Lung (tissue), 12 donors: ENCODE data around the gene MANSC1. TPM values are rescaled to one million over a fixed set of nuclear protein-coding genes. Genes with fewer than 3 reads are reported as not detected.
A peak's percentile ranks its signal among the peaks of the same experiment; 100 is the strongest.

Source experiments
- ATAC-seq: fragments of 200-7000 bp; cut with Tn5 transposase; one replicate; pipeline ENCODE4 v1.9.1; 2020; ENCODE audit warnings: moderate number of reproducible peaks; ENCODE audit not compliant: insufficient read depth, low FRiP score
- DNase-seq, 3 donors: peaks; one replicate each; pipeline ENCODE4 v3.0.0-alpha.2; 2013 to 2017
- H3K27ac ChIP-seq, 2 donors: one replicate each; pipeline ENCODE4 v1.5.1; 2013; ENCODE audit warnings: mild to moderate bottlenecking in 2 of 2, moderate library complexity in 2 of 2, control low read depth in 1 of 2, inconsistent platforms in 1 of 2, low read depth in 1 of 2, low read length in 1 of 2
- H3K27me3 ChIP-seq, 3 donors: one replicate each; pipeline ENCODE4 v1.5.1; 2013; ENCODE audit warnings: low read length in 2 of 3; ENCODE audit not compliant: control insufficient read depth in 3 of 3, insufficient read depth in 3 of 3
- H3K36me3 ChIP-seq, 4 donors: one replicate each; pipeline ENCODE4 v1.5.1; 2013; ENCODE audit warnings: low read length in 4 of 4, mild to moderate bottlenecking in 1 of 4, moderate library complexity in 1 of 4; ENCODE audit not compliant: control insufficient read depth in 4 of 4, insufficient read depth in 4 of 4
- H3K4me1 ChIP-seq, 5 donors: one replicate each; pipeline ENCODE4 v1.5.1; 2013; ENCODE audit warnings: low read length in 5 of 5, mild to moderate bottlenecking in 2 of 5, moderate library complexity in 1 of 5; ENCODE audit not compliant: control insufficient read depth in 5 of 5, insufficient read depth in 5 of 5
- H3K4me3 ChIP-seq: one replicate; pipeline ENCODE4 v1.5.1; 2013; ENCODE audit warnings: mild to moderate bottlenecking, control low read depth, moderate library complexity
- H3K9ac ChIP-seq, 2 donors: one replicate each; pipeline ENCODE4 v1.5.1; 2013; ENCODE audit warnings: low read length in 2 of 2, control low read depth in 1 of 2; ENCODE audit not compliant: insufficient read depth in 1 of 2
- H3K9me3 ChIP-seq, 4 donors: one replicate each; pipeline ENCODE4 v1.5.1; 2013; ENCODE audit warnings: low read length in 3 of 4, mild to moderate bottlenecking in 1 of 4, moderate library complexity in 1 of 4; ENCODE audit not compliant: control insufficient read depth in 4 of 4, insufficient read depth in 3 of 4
- CTCF ChIP-seq: IDR thresholded peaks from 2 replicates; pipeline ENCODE4 v1.5.1; 2012; ENCODE audit warnings: mild to moderate bottlenecking; ENCODE audit errors: control extremely low read depth, extremely low read depth
- WGBS, 2 donors: extraction: QIAGEN DNeasy Blood & Tissue Kit; methylation state at CpG; one replicate each; pipeline ENCODE4 v1.1.7; 2013; 5-methylcytosine and 5-hydroxymethylcytosine counted together
- polyA plus RNA-seq, 2 donors: library from polyadenylated mRNA; stranded (reverse); fragments of 200-250 nt; gene quantifications; one replicate each; pipeline ENCODE4 v1.2.1, GENCODE V29; 2013
- total RNA-seq, 2 donors: library from RNA; depleted of rRNA in 1 of 2; stranded (reverse); fragments of >200 nt in 1 of 2; gene quantifications; one replicate each; pipeline ENCODE4 v1.2.1, GENCODE V29; 2014 to 2021
- donor health status: control.
- donor health status: control.
- donor health status: Bipolar disorder and iron deficiency.
- donor health status: healthy.
- donor health status: DM: yes; HTN: yes; CAD: no.

MANSC1 gene
- total and polyA plus RNA-seq, 4 donors: 8.0 to 26.7 (median 15.3) TPM

- Histone ChIP-seq H3K9ac (no peak overlapping the region), H3K4me1 (peaks cover 0 to 12% (median 4%) of the 10 kb centered on the region in 5 donors), H3K27ac (no peak overlapping the region), H3K9me3 (no peaks in the 10 kb centered on the region), H3K4me3 (no peak overlapping the region), H3K36me3 (peaks cover 0 to 3% (median under 1%) of the 10 kb centered on the region in 4 donors), H3K27me3 (no peaks in the 10 kb centered on the region)
- DNase-seq (peak in 1 of 3 donors; percentile 37), ATAC-seq (no peak)
- WGBS, 2 donors: 59 to 72% methylated on average over 3 of the region's 3 CpGs
- TF ChIP-seq CTCF: no peak
Measured at GRCh38 chr12:12387501-12387900, 37.5 kb upstream of the MANSC1 start.

GRCh38 chr12:12384571-12385340 is 34.7 kb upstream of the MANSC1 start:
- Histone ChIP-seq H3K9me3 (peaks cover 0 to 2% (median 0%) of the 10 kb centered on the region in 4 donors), H3K27me3 (no peaks in the 10 kb centered on the region), H3K4me1 (peaks cover 1 to 15% (median 4%) of the 10 kb centered on the region in 5 donors), H3K9ac (no peak overlapping the region), H3K36me3 (peaks cover 0 to 3% (median under 1%) of the 10 kb centered on the region in 4 donors), H3K4me3 (no peak overlapping the region), H3K27ac (no peak overlapping the region)
- ATAC-seq (no peak), DNase-seq (peak in 2 of 3 donors; percentile 30 to 35)
- WGBS, 2 donors: 62 to 72% methylated on average over 7 of the region's 7 CpGs
- TF ChIP-seq CTCF: no peak

GRCh38 chr12:12381982-12382381 is 31.9 kb upstream of the MANSC1 start:
- WGBS, 2 donors: 94 to 95% methylated on average over 3 of the region's 3 CpGs
- H3K36me3 ChIP-seq: peaks cover 0 to 3% (median 0%) of the 10 kb centered on the region in 4 donors

More at GRCh38 chr12:12381982-12382381, 31.9 kb upstream of the MANSC1 start:
- DNase-seq (no peak), ATAC-seq (no peak)
- peaks cover 0 to 12% (median 4%) of the 10 kb centered on the region in 5 donors for H3K4me1 ChIP-seq
- H3K9ac ChIP-seq: no peak overlapping the region
- H3K4me3 ChIP-seq: no peak overlapping the region
- peaks cover 0 to 2% (median 0%) of the 10 kb centered on the region in 4 donors for H3K9me3 ChIP-seq
- H3K27ac ChIP-seq: no peak overlapping the region
- TF ChIP-seq CTCF: no peak
- H3K27me3 ChIP-seq: no peaks in the 10 kb centered on the region
